IMR-90 (cell line): ENCODE data around the gene NXPE3. TPM values are rescaled to one million over a fixed set of nuclear protein-coding genes. Genes with fewer than 3 reads are reported as not detected.

ENCODE experiments used
- ATAC-seq: fragments of 200-7000 bp; cut with Tn5 transposase; 2 replicates; pipeline ENCODE4 v1.9.1; 2020; ENCODE audit warnings: low read depth, mild to moderate bottlenecking, moderate library complexity
- BruUV-seq: library from RNA; stranded (reverse); fragments of 400-500 nt; replicated peaks from 2 replicates; lab custom pipeline; 2021; lab: Mats Ljungman, UMichigan
- CTCF ChIA-PET: fragments of 300-600 bp; formaldehyde crosslinking; extraction: SDS; loops from one replicate; lab custom pipeline; 2021; ENCODE audit warnings: antibody characterized with exemption; lab: Yijun Ruan, JAX
- POLR2A ChIA-PET: fragments of 300-600 bp; sonication (Branson Sonifier 250); formaldehyde crosslinking; loops from one replicate; lab custom pipeline; 2022; ENCODE audit warnings: antibody characterized with exemption; ENCODE audit not compliant: unreplicated experiment; lab: Charles Lee
- DNase-seq: peaks from one replicate; pipeline ENCODE4 v3.0.0; 2013
- H2AFZ ChIP-seq: replicated peaks from 2 replicates; pipeline ENCODE3; 2013; ENCODE audit warnings: low read length, mild to moderate bottlenecking; ENCODE audit not compliant: poor library complexity
- H2AK5ac ChIP-seq: 2 replicates; pipeline ENCODE4 v1.6.1; 2013; ENCODE audit warnings: low read depth, low read length, inconsistent platforms
- H2AK9ac ChIP-seq: replicated peaks from 2 replicates; pipeline ENCODE3; 2013; ENCODE audit warnings: mild to moderate bottlenecking, low read depth, low read length, moderate library complexity; ENCODE audit not compliant: poor library complexity
- H2BK120ac ChIP-seq: 2 replicates; pipeline ENCODE4 v1.6.1; 2013; ENCODE audit warnings: low read depth, low read length, inconsistent platforms
- H2BK15ac ChIP-seq: 3 replicates; pipeline ENCODE4 v1.6.1; 2013; ENCODE audit warnings: low read depth, low read length, inconsistent platforms
- H2BK20ac ChIP-seq: 2 replicates; pipeline ENCODE4 v1.6.1; 2013; ENCODE audit warnings: low read depth, mild to moderate bottlenecking, inconsistent platforms, low read length, moderate library complexity
- H2BK5ac ChIP-seq: 2 replicates; pipeline ENCODE4 v1.6.1; 2013; ENCODE audit warnings: mild to moderate bottlenecking, low read depth, low read length, inconsistent platforms; ENCODE audit not compliant: poor library complexity, severe bottlenecking
- H3K14ac ChIP-seq: replicated peaks from 2 replicates; pipeline ENCODE4 v1.6.1; 2013; ENCODE audit warnings: low read depth, low read length, inconsistent platforms
- H3K18ac ChIP-seq: 2 replicates; pipeline ENCODE4 v1.6.1; 2013; ENCODE audit warnings: low read depth, low read length, control low read depth
- H3K23ac ChIP-seq: 2 replicates; pipeline ENCODE4 v1.6.1; 2013; ENCODE audit warnings: low read depth, low read length, inconsistent platforms
- H3K27ac ChIP-seq: 2 replicates; pipeline ENCODE4 v1.5.1; 2013; ENCODE audit warnings: mild to moderate bottlenecking, control low read depth, low read length; ENCODE audit not compliant: insufficient read depth
- H3K27me3 ChIP-seq: 2 replicates; pipeline ENCODE4 v1.6.1; 2013; ENCODE audit warnings: low read length; ENCODE audit not compliant: control insufficient read depth, insufficient read depth
- H3K36me3 ChIP-seq: 2 replicates; pipeline ENCODE4 v1.6.1; 2013; ENCODE audit warnings: low read length, mixed read lengths; ENCODE audit not compliant: control insufficient read depth, insufficient read depth
- H3K4ac ChIP-seq: 2 replicates; pipeline ENCODE4 v1.6.1; 2013; ENCODE audit warnings: low read depth, low read length, inconsistent platforms
- H3K4me1 ChIP-seq: 2 replicates; pipeline ENCODE4 v1.6.1; 2013; ENCODE audit warnings: low read length, mixed read lengths; ENCODE audit not compliant: control insufficient read depth, insufficient read depth
- H3K4me2 ChIP-seq: 2 replicates; pipeline ENCODE4 v1.6.1; 2013; ENCODE audit warnings: low read depth, mild to moderate bottlenecking, control low read depth, low read length, moderate library complexity
- H3K4me3 ChIP-seq: 2 replicates; pipeline ENCODE4 v1.5.1; 2013; ENCODE audit warnings: low read depth, mild to moderate bottlenecking, control low read depth, low read length, moderate library complexity; ENCODE audit not compliant: insufficient read depth
- H3K56ac ChIP-seq: 2 replicates; pipeline ENCODE4 v1.6.1; 2013; ENCODE audit warnings: low read length, inconsistent platforms; ENCODE audit not compliant: insufficient read depth; ENCODE audit errors: extremely low read depth
- H3K79me1 ChIP-seq, 2 experiments: 2 replicates each; pipeline ENCODE4 v1.6.1; 2013; ENCODE audit warnings: low read length in 2 of 2, inconsistent platforms in 1 of 2, low read depth in 1 of 2
- H3K9ac ChIP-seq: 2 replicates; pipeline ENCODE4 v1.6.1; 2013; ENCODE audit warnings: low read depth, low read length, control low read depth
- H3K9me1 ChIP-seq: 2 replicates; pipeline ENCODE4 v1.6.1; 2013; ENCODE audit warnings: low read length, inconsistent platforms; ENCODE audit not compliant: insufficient read depth
- H3K9me3 ChIP-seq: 2 replicates; pipeline ENCODE4 v1.6.1; 2013; ENCODE audit warnings: low read length; ENCODE audit not compliant: control insufficient read depth, insufficient read depth
- H4K20me1 ChIP-seq: 2 replicates; pipeline ENCODE4 v1.6.1; 2013; ENCODE audit warnings: low read length, inconsistent platforms; ENCODE audit not compliant: insufficient read depth
- H4K5ac ChIP-seq: 2 replicates; pipeline ENCODE4 v1.6.1; 2013; ENCODE audit warnings: mild to moderate bottlenecking, low read depth, low read length, control low read depth
- H4K8ac ChIP-seq, 2 experiments: 2 replicates each; pipeline ENCODE4 v1.6.1; 2013; ENCODE audit warnings: low read depth in 2 of 2, low read length in 2 of 2, control low read depth in 1 of 2, inconsistent platforms in 1 of 2
- H4K91ac ChIP-seq: 2 replicates; pipeline ENCODE4 v1.6.1; 2013; ENCODE audit warnings: low read depth, low read length, inconsistent platforms; ENCODE audit not compliant: insufficient read depth
- CEBPB ChIP-seq: IDR thresholded peaks from 2 replicates; pipeline ENCODE4 v1.6.1; 2012; ENCODE audit warnings: low read depth, low read length, improper control_type of control experiment
- MAZ ChIP-seq: IDR thresholded peaks from 2 replicates; pipeline ENCODE4 v1.6.1; 2012; ENCODE audit warnings: low read depth, mild to moderate bottlenecking, low read length, improper control_type of control experiment, moderate library complexity, borderline replicate concordance
- WGBS, 2 experiments: methylation state at CpG; one replicate each; pipeline versions ENCODE4 v1.1.5 to v1.1.7; 2013; ENCODE audit warnings: missing lambda C conversion rate in 2 of 2; ENCODE audit not compliant: insufficient read length in 1 of 2; ENCODE audit errors: extremely low coverage in 2 of 2; 5-methylcytosine and 5-hydroxymethylcytosine counted together
- dilution Hi-C: fragments of 300-500 bp; cut with HindIII; formaldehyde crosslinking; loops from one replicate; pipeline ENCODE4 v1.14.3; 2018; ENCODE audit warnings: low sequenced_read_pairs; ENCODE audit not compliant: unreplicated experiment
- in situ Hi-C: fragments of 300-500 bp; cut with MboI; formaldehyde crosslinking; loops from 3 replicates; pipeline ENCODE4 v1.14.3; 2019; ENCODE audit warnings: low sequenced_read_pairs, inconsistent platforms, mixed read lengths
- intact Hi-C: fragments of 100-400 bp; cut with micrococcal nuclease; formaldehyde crosslinking; loops from 2 replicates; pipeline ENCODE4 v1.10.0; 2022
- polyA plus RNA-seq, 3 experiments: library from polyadenylated mRNA; depleted of rRNA; stranded (reverse); fragments of >200 nt; gene quantifications; 2 replicates each; pipeline ENCODE4 v1.2.3, GENCODE V29; 2012; ENCODE audit warnings: low replicate concordance in 1 of 3
- total RNA-seq: library from RNA; depleted of rRNA; stranded (reverse); fragments of >200 nt; gene quantifications from 2 replicates; pipeline ENCODE4 v1.2.3, GENCODE V29; 2012

Gene NXPE3
- total and polyA plus RNA-seq, 2 of the 4 experiments (the other 2 are of a cell fraction) = 20.0 to 23.8 TPM

DNA sequence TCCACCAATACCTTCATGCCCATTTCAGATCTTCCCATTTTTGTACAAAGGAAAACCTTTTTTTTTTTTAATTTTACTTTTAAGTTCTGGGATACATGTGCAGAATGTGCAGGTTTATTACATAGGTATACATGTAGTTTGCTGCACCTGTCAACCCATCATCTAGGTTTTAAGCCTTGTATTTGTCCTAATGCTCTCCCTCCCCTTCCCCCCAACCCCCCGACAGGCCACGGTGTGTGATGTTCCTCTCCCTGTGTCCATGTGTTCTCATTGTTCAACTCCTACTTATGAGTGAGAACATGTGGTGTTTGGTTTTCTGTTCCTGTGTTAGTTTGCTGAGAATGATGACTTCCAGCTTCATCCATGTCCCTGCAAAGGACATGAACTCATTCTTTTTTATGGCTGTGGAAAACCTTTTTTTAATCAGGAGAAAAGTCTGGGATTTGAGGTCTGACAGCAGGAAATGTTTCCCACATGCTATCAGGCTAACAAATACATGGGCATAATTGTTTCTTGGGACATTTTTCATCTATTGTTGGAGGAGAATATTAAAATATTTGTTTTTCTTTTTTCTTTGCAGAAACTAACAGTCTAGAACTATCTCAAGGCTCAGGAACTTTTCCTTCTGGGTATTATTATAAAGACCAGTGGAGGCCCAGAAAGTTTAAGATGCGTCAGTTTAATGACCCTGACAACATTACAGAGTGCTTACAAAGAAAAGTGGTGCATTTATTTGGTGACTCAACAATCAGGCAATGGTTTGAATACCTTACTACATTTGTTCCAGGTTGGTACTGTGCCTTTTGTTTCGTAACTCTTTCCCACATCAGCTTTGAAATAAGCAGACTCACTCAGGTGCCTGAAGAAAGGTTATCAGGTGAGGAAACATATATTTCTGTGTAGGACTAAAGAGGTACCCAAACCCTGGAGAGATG, 37.5 kb downstream of the NXPE3 start:
- peaks cover 4 to 12% of the 10 kb centered on the region in 2 experiments; a peak in 3 of 4 replicates for H3K79me1 ChIP-seq
- no CpG with 5 or more reads among the region's 4 CpGs for WGBS, 2 experiments
- no peak overlapping the region for H3K56ac ChIP-seq
- no peak overlapping the region for H3K9ac ChIP-seq
- no peaks in the 10 kb centered on the region; the same call in 1 of the 2 replicates for H3K4me1 ChIP-seq
- no peaks in the 10 kb centered on the region for H3K9me3 ChIP-seq
- H2AK9ac ChIP-seq = no peak overlapping the region
- intact Hi-C loops = no loop called here
- no peaks in the 10 kb centered on the region for H3K27me3 ChIP-seq
- H3K23ac ChIP-seq = no peak overlapping the region
- peaks cover 3% of the 10 kb centered on the region; the same call in 1 of the 2 replicates for H3K9me1 ChIP-seq
- peaks cover 7% of the 10 kb centered on the region for H3K36me3 ChIP-seq
- H3K27ac ChIP-seq = no peak overlapping the region
- H3K4me2 ChIP-seq = no peak overlapping the region
- no peak overlapping the region for H2AFZ ChIP-seq
- no peak overlapping the region for H2BK20ac ChIP-seq
- no peak for TF ChIP-seq MAZ
- peak; percentile 7; the same call in 1 of the 2 replicates for TF ChIP-seq CEBPB
- no peak overlapping the region for H4K8ac ChIP-seq
- no peak overlapping the region for H2BK5ac ChIP-seq
- H3K18ac ChIP-seq = no peak overlapping the region
- in situ Hi-C loops = no loop called here
- no peak overlapping the region for H2AK5ac ChIP-seq
- no peak overlapping the region for H3K14ac ChIP-seq
- H3K4me3 ChIP-seq = no peak overlapping the region
- no peak overlapping the region for H4K91ac ChIP-seq
- no peak overlapping the region for H2BK15ac ChIP-seq
- H2BK120ac ChIP-seq = no peak overlapping the region
- ChIA-PET POLR2A (no interaction called here), CTCF (no interaction called here)
- H3K4ac ChIP-seq = no peak overlapping the region
- no peak for DNase-seq
- dilution Hi-C loops = no loop called here
- H4K5ac ChIP-seq = no peak overlapping the region
- H4K20me1 ChIP-seq = no peaks in the 10 kb centered on the region
- no peak for ATAC-seq
- no TSS peak for BruUV-seq
